Calu3 (cell line): ENCODE results near the gene PRXL2A. TPM values are rescaled to one million over a fixed set of nuclear protein-coding genes. Genes with fewer than 3 reads are reported as not detected.

Source experiments
- BruUV-seq: library from RNA; stranded (reverse); fragments of 400-500 nt; replicated peaks from 2 replicates; lab custom pipeline; 2021; lab: Mats Ljungman, UMichigan
- CTCF ChIA-PET: fragments of 300-600 bp; sonication (Branson Sonifier 250); formaldehyde crosslinking; loops from one replicate; lab custom pipeline; 2022; ENCODE audit warnings: antibody characterized with exemption; lab: Charles Lee
- DNase-seq: peaks from one replicate; pipeline ENCODE4 v3.0.0; 2022
- H3K27ac Mint-ChIP-seq: one replicate; pipeline ENCODE4 v1.8.0; 2022; ENCODE audit warnings: mixed read lengths; ENCODE audit not compliant: unreplicated experiment
- H3K27me3 Mint-ChIP-seq: one replicate; pipeline ENCODE4 v1.8.0; 2022; ENCODE audit warnings: mixed read lengths; ENCODE audit not compliant: unreplicated experiment
- H3K36me3 Mint-ChIP-seq: one replicate; pipeline ENCODE4 v1.8.0; 2022; ENCODE audit warnings: mild to moderate bottlenecking, moderate library complexity, mixed read lengths; ENCODE audit not compliant: insufficient read depth, unreplicated experiment
- H3K4me1 Mint-ChIP-seq: one replicate; pipeline ENCODE4 v1.8.0; 2022; ENCODE audit warnings: mild to moderate bottlenecking, low read depth, mixed read lengths; ENCODE audit not compliant: unreplicated experiment
- H3K4me3 Mint-ChIP-seq: one replicate; pipeline ENCODE4 v1.8.0; 2022; ENCODE audit warnings: mild to moderate bottlenecking, low read depth, moderate library complexity, mixed read lengths; ENCODE audit not compliant: unreplicated experiment
- H3K9me3 Mint-ChIP-seq: one replicate; pipeline ENCODE4 v1.8.0; 2022; ENCODE audit warnings: low read depth, mixed read lengths; ENCODE audit not compliant: unreplicated experiment
- intact Hi-C: fragments of 100-400 bp; cut with micrococcal nuclease; formaldehyde crosslinking; loops from one replicate; pipeline ENCODE4 v1.10.0; 2022; ENCODE audit not compliant: unreplicated experiment
- total RNA-seq: library from RNA; stranded (reverse); gene quantifications from 2 replicates; pipeline ENCODE4 v1.2.3, GENCODE V29; 2022
- TF ChIP-seq, protein P1 (sequence below): fragments of 200-600 bp; IDR thresholded peaks from one replicate; pipeline ENCODE4 v1.8.0; 2022; ENCODE audit warnings: antibody characterized with exemption; ENCODE audit not compliant: unreplicated experiment

The PRXL2A gene
- total RNA-seq, 1 experiment from 2014 or later = 67.2 TPM

GRCh38 chr10:80436446-80437098 is 28.2 kb downstream of the PRXL2A start:
- Mint-ChIP-seq H3K4me3 (no peak overlapping the region), H3K27ac (no peak overlapping the region), H3K36me3 (no peaks in the 10 kb centered on the region), H3K27me3 (no peaks in the 10 kb centered on the region), H3K4me1 (no peaks in the 10 kb centered on the region), H3K9me3 (no peaks in the 10 kb centered on the region)
- BruUV-seq = no TSS peak
- no peak for DNase-seq
- TF ChIP-seq, protein P1, sequence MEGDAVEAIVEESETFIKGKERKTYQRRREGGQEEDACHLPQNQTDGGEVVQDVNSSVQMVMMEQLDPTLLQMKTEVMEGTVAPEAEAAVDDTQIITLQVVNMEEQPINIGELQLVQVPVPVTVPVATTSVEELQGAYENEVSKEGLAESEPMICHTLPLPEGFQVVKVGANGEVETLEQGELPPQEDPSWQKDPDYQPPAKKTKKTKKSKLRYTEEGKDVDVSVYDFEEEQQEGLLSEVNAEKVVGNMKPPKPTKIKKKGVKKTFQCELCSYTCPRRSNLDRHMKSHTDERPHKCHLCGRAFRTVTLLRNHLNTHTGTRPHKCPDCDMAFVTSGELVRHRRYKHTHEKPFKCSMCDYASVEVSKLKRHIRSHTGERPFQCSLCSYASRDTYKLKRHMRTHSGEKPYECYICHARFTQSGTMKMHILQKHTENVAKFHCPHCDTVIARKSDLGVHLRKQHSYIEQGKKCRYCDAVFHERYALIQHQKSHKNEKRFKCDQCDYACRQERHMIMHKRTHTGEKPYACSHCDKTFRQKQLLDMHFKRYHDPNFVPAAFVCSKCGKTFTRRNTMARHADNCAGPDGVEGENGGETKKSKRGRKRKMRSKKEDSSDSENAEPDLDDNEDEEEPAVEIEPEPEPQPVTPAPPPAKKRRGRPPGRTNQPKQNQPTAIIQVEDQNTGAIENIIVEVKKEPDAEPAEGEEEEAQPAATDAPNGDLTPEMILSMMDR = no peak
- CTCF ChIA-PET = no interaction called here
- intact Hi-C loops = no loop called here

DNA sequence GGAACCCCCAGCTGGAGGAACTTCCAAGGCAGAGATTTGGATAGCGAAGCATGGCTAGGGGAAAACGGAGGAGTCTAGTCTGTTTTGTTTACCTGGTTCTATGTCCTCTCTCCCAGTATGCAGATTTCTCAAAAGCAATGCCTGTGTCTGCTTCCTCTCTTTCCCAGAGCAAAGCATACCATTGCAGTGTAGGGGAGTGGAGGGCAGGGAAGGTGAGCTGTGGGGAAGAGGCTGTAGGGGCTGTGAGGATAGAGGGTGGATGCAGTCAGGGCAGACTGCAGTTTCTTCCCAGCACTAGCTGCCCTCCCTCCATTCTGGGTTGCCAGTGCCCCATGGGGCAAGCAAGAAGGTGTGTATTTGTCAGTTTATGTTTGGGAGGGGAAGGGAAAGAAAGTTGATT is 28.9 kb downstream of the PRXL2A start:
- H3K4me1 Mint-ChIP-seq = no peaks in the 10 kb centered on the region
- TF ChIP-seq, protein P1 = no peak
- no peak overlapping the region for H3K27ac Mint-ChIP-seq
- no peaks in the 10 kb centered on the region for H3K27me3 Mint-ChIP-seq
- no peak overlapping the region for H3K4me3 Mint-ChIP-seq
- DNase-seq = no peak
- CTCF ChIA-PET = no interaction called here
- BruUV-seq = no TSS peak
- no peaks in the 10 kb centered on the region for H3K9me3 Mint-ChIP-seq
- no peaks in the 10 kb centered on the region for H3K36me3 Mint-ChIP-seq
- intact Hi-C loops = no loop called here

GRCh38 chr10:80441831-80442230 is 33.5 kb downstream of the PRXL2A start:
- no peak overlapping the region for H3K27ac Mint-ChIP-seq
- H3K36me3 Mint-ChIP-seq = no peaks in the 10 kb centered on the region
- H3K4me3 Mint-ChIP-seq = no peak overlapping the region
- no TSS peak for BruUV-seq
- TF ChIP-seq, protein P1 = no peak
- H3K27me3 Mint-ChIP-seq = peaks cover 8% of the 10 kb centered on the region
- intact Hi-C loops = loop anchor here (5.0 kb wide), 1 partner anchor 155 kb away; no protein-coding TSS in a partner anchor
- DNase-seq = no peak
- CTCF ChIA-PET = interaction anchor here (7.9 kb wide), 1 partner anchor 64 kb away, joined by 116 read pairs; no protein-coding TSS in a partner anchor
- H3K4me1 Mint-ChIP-seq = peaks cover 23% of the 10 kb centered on the region
- no peaks in the 10 kb centered on the region for H3K9me3 Mint-ChIP-seq

DNA sequence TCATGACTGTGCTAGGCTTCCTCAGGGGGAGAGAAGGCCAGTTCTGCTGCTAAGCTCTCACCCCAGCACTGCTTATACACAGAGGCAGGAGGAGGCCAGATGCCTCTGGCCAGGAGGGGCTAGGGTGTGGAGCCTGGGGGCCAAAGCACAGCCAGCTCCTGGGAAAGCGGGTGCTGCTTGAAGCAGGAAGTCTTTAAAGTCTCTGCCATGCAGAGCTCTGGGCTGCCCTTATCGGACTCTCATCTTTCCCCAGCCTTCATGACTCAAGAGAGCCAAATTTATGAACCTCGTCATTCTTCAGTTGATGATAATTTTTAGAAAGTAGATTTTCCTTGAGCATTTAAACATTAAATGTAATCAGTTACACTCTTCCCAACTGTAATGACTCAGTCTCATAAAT is 34.5 kb downstream of the PRXL2A start:
- Mint-ChIP-seq H3K4me3 (no peak overlapping the region), H3K27ac (no peak overlapping the region), H3K36me3 (no peaks in the 10 kb centered on the region), H3K9me3 (no peaks in the 10 kb centered on the region), H3K4me1 (peaks cover 31% of the 10 kb centered on the region), H3K27me3 (peaks cover 18% of the 10 kb centered on the region)
- no TSS peak for BruUV-seq
- CTCF ChIA-PET = interaction anchor here (1.5 to 7.9 kb wide), 2 partner anchors 63 to 65 kb away, joined by 5 to 116 read pairs; no protein-coding TSS in a partner anchor
- TF ChIP-seq, protein P1 = no peak
- no peak for DNase-seq
- intact Hi-C loops = loop anchor here (1.0 to 5.0 kb wide), 2 partner anchors 60 to 154 kb away; no protein-coding TSS in a partner anchor
